Measurements from ENCODE around the gene SYT2.

DNA sequence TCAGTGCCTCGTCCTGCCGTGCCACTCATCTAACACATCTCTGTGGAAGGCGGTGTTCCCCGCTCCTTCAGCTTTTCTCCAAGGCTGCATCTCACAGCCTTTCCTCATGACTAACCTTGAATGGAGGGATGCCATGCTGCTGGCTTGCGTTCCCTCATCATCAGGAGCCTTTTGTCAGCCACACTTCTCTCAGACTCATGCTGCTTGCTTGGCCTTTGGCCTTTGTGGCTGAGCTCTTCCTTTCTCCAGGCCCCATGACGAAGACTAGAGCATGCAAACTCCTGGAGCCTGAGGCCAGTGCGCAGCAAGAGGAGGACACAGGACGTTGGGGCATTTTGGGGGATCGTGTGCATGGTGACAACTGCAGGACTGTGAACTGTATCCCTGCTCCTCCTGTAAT is 70.8 kb downstream of the SYT2 start:
- no peak for TF ChIP-seq CTCF (IDR thresholded peaks at IDR 0.05)
- TF ChIP-seq EP300 (IDR thresholded peaks at IDR 0.05): no peak
- no peak for TF ChIP-seq POLR2A (IDR thresholded peaks at IDR 0.05)
